Fibroblast of pulmonary artery (primary cell): ENCODE measurements around the gene GZMA.
"Not testable (repeated sequence)": the region's sequence is repeated elsewhere in the genome, so short reads cannot be mapped to it uniquely, and the experiment has no call there.

Experiments
- DNase-seq: peaks from one replicate; pipeline ENCODE4 v3.0.0-alpha.2; 2010; ENCODE audit warnings: low read depth
- H3K4me3 ChIP-seq: replicated peaks from 2 replicates; pipeline ENCODE4 v1.5.1; 2011; ENCODE audit warnings: low read depth, mild to moderate bottlenecking, control low read depth, low read length, moderate library complexity
- TF ChIP-seq, protein P1 (sequence below): IDR thresholded peaks from 2 replicates; pipeline ENCODE4 v1.5.1; 2011; ENCODE audit warnings: mild to moderate bottlenecking, control low read depth, low read length, inconsistent platforms; ENCODE audit errors: missing control alignments

Gene GZMA

DNA sequence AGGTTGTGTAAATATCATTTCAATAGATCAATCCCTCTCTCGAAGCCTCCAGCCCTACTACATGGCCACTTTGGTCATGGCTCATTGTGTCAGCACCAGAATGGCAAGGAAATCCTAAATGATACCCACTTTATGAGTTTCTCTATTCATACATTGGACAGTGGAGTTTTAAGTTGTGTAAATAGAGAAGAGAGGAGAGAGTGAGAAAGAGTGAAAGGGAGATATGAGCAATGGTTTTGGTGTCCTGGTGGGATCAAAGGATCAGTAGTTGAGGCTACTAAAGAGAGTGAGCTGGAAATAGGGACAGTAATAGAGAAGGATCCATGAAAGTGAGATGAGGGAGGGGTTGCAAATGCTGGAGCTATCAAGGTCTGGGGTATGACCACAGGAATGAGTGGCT, 31.5 kb upstream of the GZMA start:
- H3K4me3 ChIP-seq, result no peak overlapping the region
- no peak for DNase-seq
- TF ChIP-seq, protein P1, sequence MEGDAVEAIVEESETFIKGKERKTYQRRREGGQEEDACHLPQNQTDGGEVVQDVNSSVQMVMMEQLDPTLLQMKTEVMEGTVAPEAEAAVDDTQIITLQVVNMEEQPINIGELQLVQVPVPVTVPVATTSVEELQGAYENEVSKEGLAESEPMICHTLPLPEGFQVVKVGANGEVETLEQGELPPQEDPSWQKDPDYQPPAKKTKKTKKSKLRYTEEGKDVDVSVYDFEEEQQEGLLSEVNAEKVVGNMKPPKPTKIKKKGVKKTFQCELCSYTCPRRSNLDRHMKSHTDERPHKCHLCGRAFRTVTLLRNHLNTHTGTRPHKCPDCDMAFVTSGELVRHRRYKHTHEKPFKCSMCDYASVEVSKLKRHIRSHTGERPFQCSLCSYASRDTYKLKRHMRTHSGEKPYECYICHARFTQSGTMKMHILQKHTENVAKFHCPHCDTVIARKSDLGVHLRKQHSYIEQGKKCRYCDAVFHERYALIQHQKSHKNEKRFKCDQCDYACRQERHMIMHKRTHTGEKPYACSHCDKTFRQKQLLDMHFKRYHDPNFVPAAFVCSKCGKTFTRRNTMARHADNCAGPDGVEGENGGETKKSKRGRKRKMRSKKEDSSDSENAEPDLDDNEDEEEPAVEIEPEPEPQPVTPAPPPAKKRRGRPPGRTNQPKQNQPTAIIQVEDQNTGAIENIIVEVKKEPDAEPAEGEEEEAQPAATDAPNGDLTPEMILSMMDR, result no peak

DNA sequence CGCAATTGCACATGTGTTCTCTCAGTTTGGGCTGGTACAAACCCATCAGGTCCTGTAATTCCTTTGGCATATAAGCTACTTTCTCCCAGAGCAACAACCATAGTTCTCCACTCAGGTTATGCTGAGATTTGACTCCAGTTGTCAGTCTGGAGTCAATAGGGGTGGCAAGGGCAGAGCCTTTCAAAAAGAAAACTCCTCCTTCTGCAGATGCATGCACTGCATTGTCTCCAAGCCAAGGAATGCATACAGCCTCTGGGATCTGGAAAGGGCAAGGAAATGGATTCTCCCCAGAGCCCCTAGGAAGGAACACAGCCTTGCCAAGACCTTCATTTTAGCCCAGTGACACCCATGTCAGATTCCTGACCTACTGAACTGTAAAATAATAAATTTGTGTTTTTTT, 31.0 kb upstream of the GZMA start:
- H3K4me3 ChIP-seq, result no peak overlapping the region
- TF ChIP-seq, protein P1, result no peak
- no peak for DNase-seq

DNA sequence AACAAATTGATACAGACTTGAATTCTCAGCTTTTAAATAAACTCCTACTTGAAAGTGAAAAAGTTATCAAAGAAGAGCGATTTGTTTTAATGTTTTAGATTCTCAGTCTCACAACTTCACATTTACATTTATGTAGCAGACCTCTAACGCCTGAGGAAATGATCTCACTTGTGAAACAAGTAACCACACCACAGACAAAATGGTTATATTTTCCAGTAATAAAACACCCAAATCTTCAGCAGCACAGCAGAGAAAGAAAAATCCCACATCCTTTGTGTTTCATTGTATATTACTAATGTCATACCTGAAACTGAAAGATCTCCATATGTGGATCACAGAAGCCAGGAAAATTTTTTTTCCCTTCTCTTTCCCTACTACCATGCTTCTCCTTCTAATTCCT, 29.8 kb upstream of the GZMA start:
- no peak for DNase-seq
- no peak overlapping the region for H3K4me3 ChIP-seq
- TF ChIP-seq, protein P1, result no peak

DNA sequence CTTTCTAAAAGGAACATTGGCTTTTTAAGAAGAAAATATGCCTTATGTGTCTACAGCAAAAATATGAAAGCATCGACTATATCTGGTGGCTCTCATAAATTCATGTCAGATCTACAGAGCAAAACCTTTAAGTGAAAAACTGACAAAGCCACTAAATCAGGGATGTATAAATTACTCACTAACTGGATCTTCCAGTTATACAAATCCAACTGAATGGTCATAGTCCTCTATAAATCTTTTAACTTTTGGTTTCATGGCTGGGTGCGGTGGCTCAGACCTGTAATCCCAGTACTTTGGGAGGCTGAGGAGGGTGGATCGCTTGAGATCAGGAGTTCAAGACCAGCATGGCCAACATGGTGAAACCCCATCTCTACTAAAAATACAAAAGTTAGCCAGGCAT, 29.2 kb upstream of the GZMA start:
- TF ChIP-seq, protein P1, result no peak
- no peak for DNase-seq
- no peak overlapping the region for H3K4me3 ChIP-seq

DNA sequence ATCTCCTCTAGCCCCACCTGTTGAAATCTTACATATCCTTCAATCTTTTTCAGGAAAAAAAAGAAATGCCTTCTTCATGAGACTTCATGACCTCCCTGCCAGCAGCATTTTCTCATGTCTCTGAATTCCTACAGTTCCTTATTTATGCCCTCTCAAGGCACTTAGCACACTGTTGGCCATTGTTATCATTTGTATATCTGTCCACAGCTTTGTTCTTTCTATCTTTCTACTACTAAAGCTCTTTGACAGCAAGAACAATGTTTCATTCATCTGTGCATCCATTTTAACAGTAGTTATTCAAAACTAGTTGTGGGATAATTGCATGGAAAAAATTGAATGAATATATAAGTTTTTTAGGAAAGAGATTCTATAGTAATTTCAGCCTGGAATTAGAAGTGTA, 20.9 kb upstream of the GZMA start:
- no peak overlapping the region for H3K4me3 ChIP-seq
- TF ChIP-seq, protein P1, result no peak
- no peak for DNase-seq

DNA sequence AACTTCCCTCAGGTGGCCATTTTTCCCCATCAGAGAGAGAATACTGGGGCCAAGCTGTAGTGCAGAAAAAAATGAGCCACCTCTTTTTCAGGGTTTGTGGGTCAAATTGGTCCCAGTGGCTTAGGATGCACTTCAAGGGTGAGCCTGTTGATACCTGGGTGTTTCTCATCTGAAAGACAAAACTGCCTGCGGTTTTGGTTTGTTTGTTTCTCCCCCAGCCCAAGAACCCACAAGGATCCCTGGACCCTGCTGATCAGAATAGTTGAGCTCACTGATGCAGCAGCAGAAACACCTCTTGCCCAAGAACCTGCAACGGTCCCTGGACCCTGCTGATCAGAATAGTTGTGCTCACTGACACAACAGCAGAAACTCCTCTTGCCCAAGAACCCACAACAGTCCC, 13.1 kb upstream of the GZMA start:
- DNase-seq, H3K4me3 ChIP-seq: not testable (repeated sequence)

DNA sequence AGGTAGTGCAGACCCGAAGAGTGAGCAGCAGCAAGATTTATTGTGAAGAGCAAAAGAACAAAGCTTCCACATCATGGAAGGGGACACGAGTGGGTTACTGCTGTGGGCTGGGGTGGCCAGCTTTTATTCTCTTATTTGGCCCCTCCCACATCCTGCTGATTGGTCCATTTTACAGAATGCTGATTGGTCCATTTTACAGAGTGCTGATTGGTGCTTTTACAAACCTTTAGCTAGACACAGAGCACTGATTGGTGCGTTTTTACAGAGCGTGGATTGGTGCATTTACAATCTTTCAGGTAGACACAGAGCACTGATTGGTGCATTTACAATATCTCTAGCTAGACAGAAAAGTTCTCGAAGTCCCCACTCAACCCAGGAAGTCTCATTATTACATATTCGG, 11.4 kb upstream of the GZMA start:
- not testable (repeated sequence) for H3K4me3 ChIP-seq, DNase-seq

DNA sequence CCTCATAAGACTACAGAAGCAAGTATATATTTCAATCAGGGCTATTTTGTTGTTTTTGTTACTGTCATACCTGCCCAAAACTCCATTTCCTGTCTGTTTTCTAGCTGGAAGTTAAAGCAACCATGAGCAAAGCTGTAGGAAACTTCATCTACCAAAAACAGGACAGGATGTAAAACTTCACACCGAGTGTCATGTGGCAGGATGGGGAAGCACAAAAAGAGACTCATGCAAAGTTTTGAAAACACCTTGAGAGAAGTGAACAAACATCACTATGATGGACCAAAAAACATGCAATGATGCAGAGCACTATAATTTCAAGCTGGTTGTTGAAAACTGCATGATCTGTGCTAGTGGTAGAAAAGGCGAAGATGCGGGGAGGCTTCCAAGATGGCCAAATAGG, 6.3 kb upstream of the GZMA start:
- no peak overlapping the region for H3K4me3 ChIP-seq
- TF ChIP-seq, protein P1, result no peak
- DNase-seq, result no peak
